Measurements from ENCODE around the gene TMEM18. TPM values are rescaled to one million over a fixed set of nuclear protein-coding genes. Genes with fewer than 3 reads are reported as not detected.
A peak's percentile ranks its signal among the peaks of the same experiment; 100 is the strongest.

Gene TMEM18
- total and polyA plus RNA-seq, 2 of the 13 experiments (the other 11 are each of a cell fraction or from before 2014, with no cell fraction given): 45.9 to 49.4 TPM

DNA sequence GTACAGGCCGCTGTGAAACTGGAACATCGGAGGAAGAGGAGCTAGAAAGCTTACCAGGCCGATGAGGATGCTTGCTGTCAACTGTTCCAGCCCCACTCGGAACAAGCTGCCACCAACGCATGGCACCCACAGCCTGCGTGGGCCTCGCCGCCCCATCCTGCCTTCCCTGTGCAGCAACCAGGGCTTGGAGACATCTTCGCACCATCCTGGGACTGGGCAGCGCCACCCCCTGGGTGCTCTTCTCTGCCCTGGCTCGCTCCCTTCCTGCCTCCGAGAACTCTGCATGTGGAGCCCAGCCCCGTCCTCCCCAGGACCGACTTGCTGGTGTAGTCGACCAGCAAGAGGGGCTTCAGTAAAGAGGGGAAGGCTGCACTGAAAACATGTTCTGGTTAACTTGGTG is 10.8 kb downstream of the TMEM18 start:
- ATAC-seq (no peak), FAIRE-seq (no peak), DNase-seq (ENCODE audit: low spot score) (no peak)
- Histone ChIP-seq H3K79me2 (ENCODE audit: insufficient read depth, low read length) (no peaks in the 10 kb centered on the region), H2AFZ (ENCODE audit: low read length) (no peak overlapping the region), H3K4me2 (ENCODE audit: low read depth, low read length) (no peak overlapping the region), H3K27me3 (ENCODE audit: control insufficient read depth in 1 of 2, insufficient read depth in 2 of 2, low read length in 2 of 2) (no peaks in the 10 kb centered on the region), H3K9me3 (ENCODE audit: low read length) (no peaks in the 10 kb centered on the region), H3K4me3 (replicated peaks in 1 of 3; ENCODE audit: insufficient read depth in 1 of 3, low read depth in 2 of 3, low read length in 3 of 3) (no peak overlapping the region), H3K4me1 (ENCODE audit: insufficient read depth, low read length) (no peaks in the 10 kb centered on the region), H3K27ac (ENCODE audit: extremely low read length, insufficient read depth, low read length) (no peak overlapping the region), H4K20me1 (ENCODE audit: insufficient read depth, low read length) (no peaks in the 10 kb centered on the region), H3K9ac (ENCODE audit: insufficient read depth, low read depth, low read length) (no peak overlapping the region), H3K36me3 (replicated peaks in 1 of 2; ENCODE audit: control insufficient read depth in 1 of 2, insufficient read depth in 2 of 2, low read length in 2 of 2) (peaks cover 27 to 39% of the 10 kb centered on the region in 2 experiments)
- CTCF ChIA-PET (ENCODE audit: low intra/inter-chr PET ratio, low total read pairs): no interaction called here
- POLR2A ChIA-PET: interaction anchor here (2.1 kb wide), 1 partner anchor 10 kb away, joined by 13 read pairs; no protein-coding TSS in a partner anchor
- in situ Hi-C loops (cut with HindIII; ENCODE audit: extremely low pct_ligation_motif_present, low pct_unique_long_range_greater_than_20kb): no loop called here
- WGBS (ENCODE audit: low lambda C conversion rate): 99% methylated on average over 15 of the region's 15 CpGs
- intact Hi-C loops (cut with micrococcal nuclease; ENCODE audit: unreplicated experiment): no loop called here
- no TSS peak for BruUV-seq (replicated peaks)
- no peak for TF ChIP-seq GZF1 (CRISPR knock-in tag; IDR thresholded peaks at IDR 0.05)
- TF ChIP-seq AGO2 (optimal IDR thresholded peaks at IDR 0.05; ENCODE audit: low read depth, low read length): peak; percentile 71

DNA sequence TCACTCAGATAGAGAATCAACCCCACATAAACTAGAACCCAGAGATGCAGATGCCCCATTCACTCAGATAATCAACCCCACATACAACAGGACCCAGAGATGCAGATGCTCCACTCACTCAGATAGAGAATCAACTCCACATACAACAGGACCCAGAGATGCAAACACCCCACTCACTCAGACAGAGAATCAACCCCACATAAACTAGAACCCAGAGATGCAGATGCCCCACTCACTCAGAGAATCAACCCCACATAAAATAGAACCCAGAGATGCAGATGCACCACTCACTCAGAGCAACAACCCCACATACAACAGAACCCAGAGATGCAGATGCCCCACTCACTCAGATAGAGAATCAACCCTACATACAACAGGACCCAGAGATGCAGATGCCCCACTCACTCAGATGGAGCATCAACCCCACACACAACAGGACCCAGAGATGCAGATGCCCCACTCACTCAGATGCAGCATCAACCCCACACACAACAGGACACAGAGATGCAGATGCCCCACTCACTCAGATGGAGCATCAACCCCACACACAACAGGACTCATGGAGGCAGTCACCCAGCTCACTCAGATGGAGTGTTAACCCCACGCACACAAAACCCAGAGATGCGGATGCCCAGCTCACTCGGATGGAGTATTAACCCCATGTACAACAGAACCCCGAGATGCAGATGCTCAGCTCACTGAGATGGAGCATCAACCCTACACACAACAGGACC is 11.7 kb downstream of the TMEM18 start:
- H2AFZ ChIP-seq (ENCODE audit: low read length): no peak overlapping the region
- H3K9me3 ChIP-seq (ENCODE audit: low read length): no peaks in the 10 kb centered on the region
- WGBS (ENCODE audit: low lambda C conversion rate): 92% methylated on average over 4 of the region's 4 CpGs
- DNase-seq (ENCODE audit: low spot score): no peak
- H3K27ac ChIP-seq (ENCODE audit: extremely low read length, insufficient read depth, low read length): no peak overlapping the region
- no peak overlapping the region for H3K9ac ChIP-seq (ENCODE audit: insufficient read depth, low read depth, low read length)
- ChIA-PET CTCF (ENCODE audit: low intra/inter-chr PET ratio, low total read pairs) (no interaction called here), POLR2A (no interaction called here)
- no peaks in the 10 kb centered on the region for H3K4me1 ChIP-seq (ENCODE audit: insufficient read depth, low read length)
- H4K20me1 ChIP-seq (ENCODE audit: insufficient read depth, low read length): no peaks in the 10 kb centered on the region
- no peak overlapping the region for H3K4me2 ChIP-seq (ENCODE audit: low read depth, low read length)
- ATAC-seq: no peak
- in situ Hi-C loops (cut with HindIII; ENCODE audit: extremely low pct_ligation_motif_present, low pct_unique_long_range_greater_than_20kb): no loop called here
- intact Hi-C loops (cut with micrococcal nuclease; ENCODE audit: unreplicated experiment): no loop called here
- no TSS peak for BruUV-seq (replicated peaks)
- no peak overlapping the region for H3K4me3 ChIP-seq (replicated peaks in 1 of 3; ENCODE audit: insufficient read depth in 1 of 3, low read depth in 2 of 3, low read length in 3 of 3)
- TF ChIP-seq SP4 (CRISPR knock-in tag; IDR thresholded peaks at IDR 0.05): no peak
- H3K79me2 ChIP-seq (ENCODE audit: insufficient read depth, low read length): no peaks in the 10 kb centered on the region
- peaks cover 26 to 33% of the 10 kb centered on the region in 2 experiments; a peak in 4 of 5 replicates for H3K36me3 ChIP-seq (replicated peaks in 1 of 2; ENCODE audit: control insufficient read depth in 1 of 2, insufficient read depth in 2 of 2, low read length in 2 of 2)
- no peak for FAIRE-seq
- H3K27me3 ChIP-seq (ENCODE audit: control insufficient read depth in 1 of 2, insufficient read depth in 2 of 2, low read length in 2 of 2): 0 out of 5 replicates have a peak, but pooled peaks cover 0 to 2% of the 10 kb centered on the region in 2 experiments

Data from HepG2 (cell line).